Tibial artery (tissue), 4 donors: Measurements from ENCODE around the gene CNTRL.
A peak's percentile ranks its signal among the peaks of the same experiment; 100 is the strongest.

Experiments used
- DNase-seq, 2 donors: peaks; one replicate each; pipeline ENCODE4 v3.0.0-alpha.2; 2019
- H3K27ac ChIP-seq, 2 donors: fragments of 200-600 bp; sonication (generic) in 1 of 2; 1 replicate in 1 of 2; 2 replicates in 1 of 2; pipeline ENCODE4 v1.5.1; 2018 to 2019; ENCODE audit warnings: mild to moderate bottlenecking in 1 of 2
- H3K27me3 ChIP-seq, 2 donors: fragments of 200-600 bp; sonication (generic) in 1 of 2; one replicate each; pipeline versions ENCODE4 v1.5.1 to v1.6.0; 2016 to 2019
- H3K36me3 ChIP-seq, 3 donors: fragments of 200-600 bp; sonication (generic) in 2 of 3; one replicate each; pipeline ENCODE4 v1.5.1; 2016 to 2019; ENCODE audit warnings: mild to moderate bottlenecking in 2 of 3
- H3K4me1 ChIP-seq, 4 donors: fragments of 200-600 bp; sonication (generic) in 2 of 4; 1 replicate in 3 of 4; 2 replicates in 1 of 4; pipeline ENCODE4 v1.5.1; 2016 to 2019
- H3K4me3 ChIP-seq, 2 donors: fragments of 200-600 bp; sonication (generic) in 1 of 2; 1 replicate in 1 of 2; 2 replicates in 1 of 2; pipeline ENCODE4 v1.5.1; 2018 to 2019; ENCODE audit warnings: mild to moderate bottlenecking in 2 of 2
- H3K9me3 ChIP-seq, 3 donors: fragments of 200-600 bp; sonication (generic) in 1 of 3; one replicate each; pipeline ENCODE4 v1.5.1; 2016 to 2019
- intact Hi-C: fragments of 100-400 bp; cut with DNase I; formaldehyde crosslinking; loops from one replicate; pipeline ENCODE4 v1.15.0; 2023; ENCODE audit warnings: low total_unique reads
- TF ChIP-seq, protein P1 (sequence below), 2 experiments: fragments of 200-600 bp in 1 of 2; fragments of 450-650 bp in 1 of 2; IDR thresholded peaks; one replicate each; pipeline ENCODE4 v1.5.1; 2017 to 2019; ENCODE audit warnings: antibody characterized with exemption in 2 of 2, mild to moderate bottlenecking in 1 of 2, moderate library complexity in 1 of 2

Gene CNTRL

DNA sequence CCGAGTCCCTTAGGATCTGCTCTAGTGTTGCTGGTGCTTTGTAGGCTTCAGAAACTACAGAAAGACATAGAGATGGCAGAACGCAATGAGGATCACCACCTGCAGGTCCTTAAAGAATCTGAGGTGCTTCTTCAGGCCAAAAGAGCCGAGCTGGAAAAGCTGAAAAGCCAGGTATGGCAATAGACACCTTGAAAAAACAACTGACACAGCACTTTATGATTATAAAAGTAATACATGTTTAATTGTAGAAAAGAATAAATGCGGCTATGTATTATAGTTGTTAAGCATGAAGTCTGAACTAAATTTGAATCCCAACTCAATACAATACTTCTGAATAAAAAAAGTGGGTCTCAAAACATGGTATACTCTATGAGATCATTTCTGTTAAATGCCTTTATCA lies 83.2 kb downstream of the CNTRL start:
- H3K4me1 ChIP-seq: peaks cover 0 to 7% (median 0%) of the 10 kb centered on the region in 4 donors
- TF ChIP-seq, protein P1, sequence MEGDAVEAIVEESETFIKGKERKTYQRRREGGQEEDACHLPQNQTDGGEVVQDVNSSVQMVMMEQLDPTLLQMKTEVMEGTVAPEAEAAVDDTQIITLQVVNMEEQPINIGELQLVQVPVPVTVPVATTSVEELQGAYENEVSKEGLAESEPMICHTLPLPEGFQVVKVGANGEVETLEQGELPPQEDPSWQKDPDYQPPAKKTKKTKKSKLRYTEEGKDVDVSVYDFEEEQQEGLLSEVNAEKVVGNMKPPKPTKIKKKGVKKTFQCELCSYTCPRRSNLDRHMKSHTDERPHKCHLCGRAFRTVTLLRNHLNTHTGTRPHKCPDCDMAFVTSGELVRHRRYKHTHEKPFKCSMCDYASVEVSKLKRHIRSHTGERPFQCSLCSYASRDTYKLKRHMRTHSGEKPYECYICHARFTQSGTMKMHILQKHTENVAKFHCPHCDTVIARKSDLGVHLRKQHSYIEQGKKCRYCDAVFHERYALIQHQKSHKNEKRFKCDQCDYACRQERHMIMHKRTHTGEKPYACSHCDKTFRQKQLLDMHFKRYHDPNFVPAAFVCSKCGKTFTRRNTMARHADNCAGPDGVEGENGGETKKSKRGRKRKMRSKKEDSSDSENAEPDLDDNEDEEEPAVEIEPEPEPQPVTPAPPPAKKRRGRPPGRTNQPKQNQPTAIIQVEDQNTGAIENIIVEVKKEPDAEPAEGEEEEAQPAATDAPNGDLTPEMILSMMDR (IDR thresholded peaks at IDR 0.05): no peak

DNA sequence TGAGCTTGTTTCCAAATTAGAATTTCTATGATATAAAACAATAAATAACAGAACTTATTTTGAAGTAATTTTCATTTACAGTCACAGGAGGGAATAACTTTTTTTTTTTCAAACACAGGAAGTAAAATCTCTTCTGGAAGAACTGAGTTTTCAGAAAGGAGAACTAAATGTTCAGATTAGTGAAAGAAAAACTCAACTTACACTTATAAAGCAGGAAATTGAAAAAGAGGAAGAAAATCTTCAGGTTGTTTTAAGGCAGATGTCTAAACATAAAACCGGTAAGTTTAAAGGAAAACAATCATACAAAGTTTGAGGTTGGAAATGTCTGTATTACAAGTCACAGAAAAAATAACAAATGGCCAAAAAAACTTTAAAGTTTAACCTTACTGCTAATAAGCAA lies 85.3 kb downstream of the CNTRL start:
- Histone ChIP-seq H3K27ac (no peak overlapping the region), H3K4me3 (no peak overlapping the region), H3K27me3 (no peaks in the 10 kb centered on the region), H3K36me3 (peaks cover 30 to 49% (median 47%) of the 10 kb centered on the region in 3 donors), H3K9me3 (no peaks in the 10 kb centered on the region), H3K4me1 (peaks cover 0 to 7% (median 0%) of the 10 kb centered on the region in 4 donors)
- intact Hi-C loops: no loop called here
- TF ChIP-seq, protein P1 (IDR thresholded peaks at IDR 0.05): no peak
- DNase-seq: no peak

More for the DNA sequence above, 83.2 kb downstream of the CNTRL start:
- peaks cover 30 to 63% (median 51%) of the 10 kb centered on the region in 3 donors for H3K36me3 ChIP-seq
- H3K27ac ChIP-seq: no peak overlapping the region
- intact Hi-C loops: no loop called here
- H3K4me3 ChIP-seq: no peak overlapping the region
- H3K27me3 ChIP-seq: no peaks in the 10 kb centered on the region
- no peaks in the 10 kb centered on the region for H3K9me3 ChIP-seq
- no peak for DNase-seq

DNA sequence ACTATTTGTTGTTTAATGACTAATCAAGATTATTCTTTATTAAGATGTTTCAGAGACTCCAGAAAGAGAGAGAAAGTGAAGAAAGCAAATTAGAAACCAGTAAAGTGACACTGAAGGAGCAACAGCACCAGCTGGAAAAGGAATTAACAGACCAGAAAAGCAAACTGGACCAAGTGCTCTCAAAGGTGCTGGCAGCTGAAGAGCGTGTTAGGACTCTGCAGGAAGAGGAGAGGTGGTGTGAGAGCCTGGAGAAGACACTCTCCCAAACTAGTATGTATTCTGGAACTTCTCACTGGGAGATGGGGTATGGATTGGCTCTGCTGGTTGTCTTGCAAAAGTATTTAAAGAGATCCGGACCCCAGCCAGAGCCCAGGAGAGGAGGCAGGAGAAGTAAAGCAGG lies 93.3 kb downstream of the CNTRL start:
- no peak for DNase-seq
- intact Hi-C loops: no loop called here
- TF ChIP-seq, protein P1 (IDR thresholded peaks at IDR 0.05): no peak
- H3K27me3 ChIP-seq: no peaks in the 10 kb centered on the region
- no peak overlapping the region for H3K4me3 ChIP-seq
- no peak overlapping the region for H3K27ac ChIP-seq
- H3K36me3 ChIP-seq: peaks cover 32 to 68% (median 67%) of the 10 kb centered on the region in 3 donors
- no peaks in the 10 kb centered on the region for H3K4me1 ChIP-seq
- no peaks in the 10 kb centered on the region for H3K9me3 ChIP-seq

DNA sequence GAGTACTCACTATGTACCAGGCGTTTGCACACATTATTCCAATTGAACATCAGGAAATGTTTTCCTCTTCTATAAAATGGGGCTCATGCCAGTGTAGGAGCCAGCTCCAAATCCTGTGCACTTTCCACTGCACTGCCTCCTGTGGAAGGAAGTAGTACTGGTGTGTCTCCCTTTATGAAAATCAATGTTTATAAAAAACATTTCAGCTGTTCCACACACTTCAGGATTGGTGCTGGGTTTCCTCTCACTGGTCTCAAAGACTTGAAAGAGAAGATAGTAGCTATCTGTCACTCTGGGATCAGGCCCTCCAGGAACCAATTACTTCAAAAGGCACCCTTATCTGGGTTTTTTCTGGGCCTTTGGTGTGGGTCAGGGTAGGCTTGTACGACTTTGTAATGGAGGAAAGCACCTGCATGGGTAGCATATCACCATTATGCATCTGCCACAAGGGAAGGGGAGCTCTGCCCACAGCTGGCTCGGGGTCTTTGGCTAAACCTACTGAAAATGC lies 94.4 kb downstream of the CNTRL start:
- TF ChIP-seq, protein P1 (IDR thresholded peaks at IDR 0.05): peak; percentile 33 to 41
- Histone ChIP-seq H3K27ac (no peak overlapping the region), H3K9me3 (no peaks in the 10 kb centered on the region), H3K27me3 (no peaks in the 10 kb centered on the region), H3K36me3 (peaks cover 42 to 78% (median 78%) of the 10 kb centered on the region in 3 donors), H3K4me3 (no peak overlapping the region), H3K4me1 (no peaks in the 10 kb centered on the region)
- peak in 1 of 2 donors; percentile 40 for DNase-seq
- intact Hi-C loops: no loop called here

DNA sequence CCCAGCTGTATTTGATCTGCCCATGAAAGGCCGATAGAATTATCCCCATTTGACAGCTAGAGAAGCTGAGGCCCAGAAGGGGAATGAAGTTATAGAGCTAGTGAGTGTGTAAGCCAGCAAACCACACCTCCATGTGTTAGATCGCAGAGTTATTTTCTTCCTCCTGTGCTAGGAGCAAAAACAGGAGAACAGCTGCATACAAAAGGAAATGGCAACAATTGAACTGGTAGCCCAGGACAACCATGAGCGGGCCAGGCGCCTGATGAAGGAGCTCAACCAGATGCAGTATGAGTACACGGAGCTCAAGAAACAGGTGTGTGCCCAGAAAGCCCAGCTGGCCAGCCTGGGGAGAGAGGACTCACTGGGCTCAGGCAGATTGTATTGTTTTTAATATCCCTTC lies 96.5 kb downstream of the CNTRL start:
- Histone ChIP-seq H3K9me3 (no peaks in the 10 kb centered on the region), H3K36me3 (peaks cover 42 to 95% (median 82%) of the 10 kb centered on the region in 3 donors), H3K4me3 (no peak overlapping the region), H3K27ac (no peak overlapping the region), H3K4me1 (no peaks in the 10 kb centered on the region), H3K27me3 (no peaks in the 10 kb centered on the region)
- DNase-seq: no peak
- intact Hi-C loops: no loop called here
- TF ChIP-seq, protein P1 (IDR thresholded peaks at IDR 0.05): no peak
